HG02938 (cell line): ENCODE results near the gene KRT28.

Experiments used
- ATAC-seq: cut with Tn5 transposase; IDR thresholded peaks from one replicate; pipeline ENCODE4 v1.9.1; 2021; ENCODE audit warnings: mild to moderate bottlenecking, moderate library complexity; ENCODE audit not compliant: unreplicated experiment

KRT28 gene

GRCh38 chr17:40799859-40800258, at the start of gene KRT28:
Gene KRT28 (minus strand): TSS chr17:40799959. CDS start chr17:40799893, 66 bp downstream.
- no peak for ATAC-seq

GRCh38 chr17:40848583-40849235, 49.0 kb upstream of the KRT28 start:
- ATAC-seq: no peak

- ATAC-seq: no peak
Observed at GRCh38 chr17:40846515-40847144, 46.9 kb upstream of the KRT28 start.

GRCh38 chr17:40844671-40845107, 44.9 kb upstream of the KRT28 start:
- no peak for ATAC-seq

GRCh38 chr17:40843242-40843641, 43.5 kb upstream of the KRT28 start:
- no peak for ATAC-seq

GRCh38 chr17:40841246-40841645, 41.5 kb upstream of the KRT28 start:
- no peak for ATAC-seq

GRCh38 chr17:40839194-40839593, 39.4 kb upstream of the KRT28 start:
- no peak for ATAC-seq

- ATAC-seq: no peak
Observed at GRCh38 chr17:40836020-40836419, 36.3 kb upstream of the KRT28 start.

GRCh38 chr17:40833882-40834281, 34.1 kb upstream of the KRT28 start:
- ATAC-seq: no peak

GRCh38 chr17:40832840-40833239, 33.1 kb upstream of the KRT28 start:
- ATAC-seq: no peak

- ATAC-seq: no peak
Observed at GRCh38 chr17:40830085-40830776, 30.5 kb upstream of the KRT28 start.

GRCh38 chr17:40828454-40829044, 28.8 kb upstream of the KRT28 start:
- no peak for ATAC-seq

- ATAC-seq: no peak
Observed at GRCh38 chr17:40827746-40828453, 28.1 kb upstream of the KRT28 start.

GRCh38 chr17:40825599-40825998, 25.8 kb upstream of the KRT28 start:
- ATAC-seq: no peak

- ATAC-seq: no peak
Observed at GRCh38 chr17:40824015-40824832, 24.5 kb upstream of the KRT28 start.

GRCh38 chr17:40822132-40822812, 22.5 kb upstream of the KRT28 start, which contains the start of gene KRT10:
Gene KRT10 (minus strand): TSS chr17:40822614. CDS start chr17:40822585, 29 bp downstream.
- ATAC-seq: no peak

- ATAC-seq: no peak
Observed at GRCh38 chr17:40821536-40821935, 21.8 kb upstream of the KRT28 start.

- ATAC-seq: no peak
Observed at GRCh38 chr17:40820228-40820838, 20.6 kb upstream of the KRT28 start.

GRCh38 chr17:40819528-40820125, 19.9 kb upstream of the KRT28 start:
- no peak for ATAC-seq
